Stimulated activated CD8-positive, alpha-beta memory T cell treated with anti-CD3 and anti-CD28 coated beads, Interleukin-2, amount 100 ng/mL, for 1 hour (primary cell): ENCODE data around the gene EXOC4.
"Not testable (repeated sequence)": the region's sequence is repeated elsewhere in the genome, so short reads cannot be mapped to it uniquely, and the experiment has no call there.

Source experiments
- DNase-seq, 2 donors: peaks; one replicate each; pipeline ENCODE4 v3.0.0-alpha.2; 2020; ENCODE audit warnings: low read depth in 2 of 2

Gene EXOC4

GRCh38 chr7:133750287-133750686 lies 497.4 kb downstream of the EXOC4 start:
- DNase-seq, result no peak

- DNase-seq, result no peak
Observed at GRCh38 chr7:133751079-133751478, 498.2 kb downstream of the EXOC4 start.

DNA sequence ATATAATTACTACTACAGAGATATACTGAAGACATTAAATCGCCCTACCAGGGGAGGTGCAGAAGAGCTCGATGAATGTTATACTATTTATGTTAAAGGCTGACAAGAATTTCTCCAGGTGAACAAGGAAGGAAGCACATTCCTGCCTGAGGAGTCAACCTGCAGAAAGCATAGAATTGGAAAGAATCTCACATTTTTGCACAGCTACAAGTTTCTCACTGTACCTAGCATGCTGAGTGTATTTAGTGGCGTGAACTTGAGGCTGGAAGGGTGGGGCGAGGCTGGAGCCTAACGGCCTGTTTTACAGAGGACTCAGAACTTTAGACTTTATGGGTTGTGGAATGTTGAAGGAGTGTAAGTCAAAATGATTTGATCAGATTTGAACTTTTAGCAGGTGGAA lies 500.6 kb downstream of the EXOC4 start:
- no peak for DNase-seq

GRCh38 chr7:133754708-133755107 lies 501.8 kb downstream of the EXOC4 start:
- DNase-seq, result no peak

- DNase-seq, result no peak
Observed at GRCh38 chr7:133755901-133756300, 503.0 kb downstream of the EXOC4 start.

GRCh38 chr7:133761443-133761842 lies 508.6 kb downstream of the EXOC4 start:
- no peak for DNase-seq

- no peak for DNase-seq
Observed at GRCh38 chr7:133763076-133763640, 510.3 kb downstream of the EXOC4 start.

- no peak for DNase-seq
Observed at GRCh38 chr7:133769668-133770067, 516.8 kb downstream of the EXOC4 start.

DNA sequence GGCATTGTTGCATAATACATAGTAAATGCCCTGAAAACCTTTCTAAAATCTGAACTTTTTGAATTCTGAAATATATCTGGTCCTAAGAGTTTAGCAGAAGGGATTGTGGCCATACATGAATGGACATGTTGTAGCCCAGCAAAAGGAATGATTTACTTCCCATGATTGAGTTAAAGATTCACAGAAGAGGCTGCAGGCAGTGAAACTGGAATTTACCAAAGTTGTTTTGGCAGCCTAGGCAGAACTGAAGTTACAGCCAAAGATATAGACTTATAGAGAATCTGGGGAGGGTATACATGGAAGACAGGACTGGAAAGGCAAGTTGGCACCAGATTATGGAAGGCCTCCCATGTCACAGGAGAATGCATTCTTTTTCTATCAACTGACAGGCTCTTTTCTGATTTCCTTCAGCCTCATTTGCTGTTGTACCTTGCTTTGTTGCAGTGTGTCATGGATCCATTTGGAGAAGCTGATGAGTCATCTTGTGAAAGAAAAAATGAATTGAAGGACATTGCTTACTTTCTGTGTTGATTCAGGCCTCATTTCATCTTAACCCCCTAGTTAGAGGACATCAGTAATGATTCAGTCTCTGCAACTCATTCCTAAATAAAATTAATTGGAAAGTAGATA lies 518.1 kb downstream of the EXOC4 start:
- DNase-seq, result no peak

DNA sequence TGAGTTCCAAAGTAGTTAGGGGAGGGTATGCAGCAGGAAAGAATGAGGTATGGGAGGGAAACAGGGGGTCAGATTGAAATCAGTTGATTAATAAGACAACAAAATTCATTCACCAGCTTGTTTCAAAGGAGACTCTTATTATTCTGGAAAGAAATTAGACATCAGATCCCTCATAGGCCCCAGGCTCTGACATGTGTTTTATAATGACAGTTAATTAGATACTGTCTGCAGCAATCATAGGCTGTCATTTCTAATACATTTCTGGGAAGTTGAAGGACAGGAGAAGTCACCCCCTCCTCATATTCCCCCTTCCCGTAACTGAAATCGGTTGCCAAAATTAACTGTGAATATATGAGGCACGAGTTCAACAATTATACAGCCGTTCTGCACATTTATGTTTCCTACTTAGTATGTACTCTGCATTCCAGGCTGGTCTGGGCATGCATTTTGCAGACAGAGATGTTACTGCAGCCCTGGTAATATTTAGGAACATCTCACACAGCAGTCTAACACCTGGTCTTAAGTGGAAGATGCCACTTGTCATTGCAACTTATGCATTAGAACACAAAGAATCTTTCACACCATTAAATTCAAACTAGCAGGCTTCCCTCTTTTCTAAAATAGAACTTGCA lies 519.0 kb downstream of the EXOC4 start:
- DNase-seq, result no peak

GRCh38 chr7:133773601-133774000 lies 520.7 kb downstream of the EXOC4 start:
- no peak for DNase-seq

DNA sequence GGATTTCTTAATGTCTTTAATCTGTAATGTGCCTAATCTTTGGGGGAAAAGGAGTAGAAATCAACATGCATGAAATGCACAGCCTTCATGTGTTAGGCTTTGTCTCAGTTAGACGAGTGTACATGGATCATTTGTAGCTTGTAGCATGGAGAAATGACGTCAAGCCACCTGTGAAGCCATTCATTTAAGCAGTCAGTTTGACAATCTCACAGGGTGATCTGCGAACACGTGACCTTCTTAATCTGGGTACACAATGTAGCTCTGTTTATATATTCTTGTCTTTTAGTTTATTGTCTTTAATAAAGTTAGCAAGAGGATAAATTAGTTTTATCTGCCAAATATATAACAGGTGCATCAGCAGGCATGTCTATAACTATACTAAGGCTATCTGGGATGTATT lies 522.3 kb downstream of the EXOC4 start:
- no peak for DNase-seq

DNA sequence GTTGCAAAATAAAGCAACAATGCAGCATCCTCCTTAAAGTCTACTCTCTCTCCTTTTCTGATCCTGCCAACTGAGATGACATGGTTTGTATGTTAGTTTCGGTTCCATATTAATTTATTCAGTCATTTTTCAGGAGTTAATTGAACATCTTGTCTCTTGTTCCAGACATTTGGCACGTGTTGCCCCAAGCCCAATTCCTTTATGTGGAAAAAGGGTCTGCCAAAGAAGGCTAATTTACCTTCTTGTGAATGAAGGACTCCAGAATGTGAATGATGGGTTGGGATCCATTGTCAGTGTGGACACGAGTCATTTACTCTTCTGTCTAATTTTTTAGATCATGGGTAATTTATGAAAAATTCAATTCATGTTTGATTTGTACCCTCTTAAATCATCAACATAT lies 523.4 kb downstream of the EXOC4 start:
- no peak for DNase-seq

DNA sequence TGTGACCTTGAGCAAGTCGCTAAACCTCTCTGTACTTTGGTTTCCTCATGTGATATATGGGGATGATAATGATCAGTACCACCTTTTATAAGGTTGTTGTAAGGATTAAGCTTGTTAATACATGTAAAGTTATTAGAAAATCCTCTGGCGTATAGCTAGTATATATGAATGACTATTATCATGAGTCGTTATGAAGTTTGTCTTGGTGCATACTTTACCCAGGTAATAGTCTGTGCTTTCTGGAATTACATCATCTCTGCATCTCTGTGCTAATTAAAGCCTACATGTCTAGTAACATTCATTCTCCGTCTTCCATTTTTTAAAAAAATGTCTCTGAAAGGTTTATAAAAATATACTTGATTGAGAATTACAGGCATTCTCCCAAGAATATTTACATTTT lies 524.8 kb downstream of the EXOC4 start:
- DNase-seq, result no peak

DNA sequence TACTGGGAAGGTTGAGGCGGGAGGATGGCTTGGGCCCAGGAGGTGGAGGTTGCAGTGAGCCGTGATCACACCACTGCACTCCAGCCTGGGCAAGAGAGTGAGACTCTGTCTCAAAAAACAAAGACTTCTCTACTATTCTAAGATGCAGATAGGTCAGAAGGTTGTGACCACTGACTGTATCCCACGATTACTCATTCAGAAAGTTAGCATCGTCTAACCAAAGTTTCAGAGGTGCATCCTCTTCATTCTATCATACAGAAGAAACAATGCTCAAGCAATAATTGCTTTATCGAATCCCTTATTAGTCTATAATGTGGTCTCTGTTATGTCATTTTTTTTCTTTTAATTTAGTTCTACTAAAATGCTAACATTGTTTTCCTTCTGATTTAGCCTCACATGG lies 525.6 kb downstream of the EXOC4 start:
- no peak for DNase-seq

GRCh38 chr7:133779538-133779937 lies 526.7 kb downstream of the EXOC4 start:
- DNase-seq, result not testable (repeated sequence)

DNA sequence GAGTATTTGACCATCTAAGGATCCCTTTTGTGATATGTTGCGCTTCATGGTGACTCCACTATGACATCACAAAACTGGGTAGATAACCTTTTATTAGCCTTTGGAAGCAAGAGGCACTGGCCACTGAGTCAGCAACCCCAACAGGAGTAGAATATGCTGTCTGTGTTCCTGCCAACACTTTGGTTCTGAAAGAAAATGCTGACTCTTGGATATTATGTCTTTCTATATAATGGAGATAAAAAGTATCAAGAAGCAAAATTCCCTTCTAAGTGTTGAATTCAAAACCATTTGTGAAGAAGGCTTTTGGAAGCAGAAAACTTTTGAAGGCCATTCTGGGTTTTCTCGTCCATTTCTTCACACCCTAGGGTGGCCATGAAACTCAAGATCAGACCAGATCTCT lies 528.0 kb downstream of the EXOC4 start:
- no peak for DNase-seq

GRCh38 chr7:133781486-133782090 lies 528.7 kb downstream of the EXOC4 start:
- DNase-seq, result no peak

GRCh38 chr7:133782470-133782869 lies 529.6 kb downstream of the EXOC4 start:
- DNase-seq, result no peak

DNA sequence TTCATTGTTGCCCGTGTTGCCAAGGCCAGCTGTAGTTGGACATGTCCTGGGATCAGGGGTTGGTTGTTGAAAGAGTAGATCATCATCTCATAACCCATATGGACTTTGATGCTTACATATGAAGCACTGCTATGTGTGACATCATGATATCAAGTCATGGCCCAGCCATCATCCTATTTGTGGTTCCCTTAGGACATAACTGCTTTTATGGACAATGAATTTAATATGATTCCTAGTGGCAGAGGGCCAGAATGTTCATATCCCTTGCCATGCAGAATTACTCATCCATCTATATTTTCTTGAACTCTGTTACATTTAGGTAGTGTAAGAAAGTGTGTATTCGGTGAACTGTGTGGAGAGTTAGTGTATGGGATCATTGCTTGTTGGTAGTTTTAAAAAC lies 530.4 kb downstream of the EXOC4 start:
- no peak for DNase-seq

- no peak for DNase-seq
Observed at GRCh38 chr7:133784486-133785001, 531.7 kb downstream of the EXOC4 start.

DNA sequence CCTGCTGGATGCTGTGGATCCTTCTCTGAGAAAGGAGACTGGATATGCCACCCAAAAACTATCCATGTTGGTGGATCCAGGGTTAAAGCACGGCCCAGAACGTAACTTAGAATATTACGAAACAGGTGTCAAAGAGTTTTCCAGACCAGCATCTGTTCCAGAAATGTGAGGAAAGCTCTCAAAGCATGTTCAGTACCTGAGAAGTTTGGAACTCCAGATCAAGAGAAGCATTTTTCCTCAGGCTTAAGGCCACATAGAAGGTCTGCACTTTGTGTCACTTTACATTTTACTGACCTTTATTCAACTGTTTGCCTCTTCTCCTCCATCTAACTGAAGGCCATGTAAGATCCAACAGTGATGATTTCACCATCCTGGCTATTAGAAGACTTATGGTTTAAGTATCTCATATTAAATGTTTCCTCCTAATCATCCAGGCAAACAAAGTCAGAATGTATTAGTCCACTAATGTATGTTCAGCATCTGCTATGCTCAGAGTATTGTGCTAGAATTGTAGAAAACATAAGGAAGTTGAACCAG lies 533.6 kb downstream of the EXOC4 start:
- DNase-seq, result no peak

- no peak for DNase-seq
Observed at GRCh38 chr7:133789974-133790373, 537.1 kb downstream of the EXOC4 start.
